Tibial nerve (tissue), 4 donors: ENCODE data around the gene KCNA10.
A peak's percentile ranks its signal among the peaks of the same experiment; 100 is the strongest.

Source experiments
- EP300 ChIP-seq, 2 donors: sonication (generic); formaldehyde crosslinking; IDR thresholded peaks; one replicate each; pipeline ENCODE4 v1.6.1; 2017; ENCODE audit warnings: antibody characterized with exemption in 2 of 2, mild to moderate bottlenecking in 1 of 2
- POLR2A ChIP-seq, 2 donors: fragments of 450-650 bp; IDR thresholded peaks; one replicate each; pipeline ENCODE4 v1.6.1; 2017; ENCODE audit warnings: antibody characterized with exemption in 2 of 2, mild to moderate bottlenecking in 2 of 2, moderate library complexity in 2 of 2
- TF ChIP-seq, protein P1 (sequence below), 5 experiments: fragments of 200-600 bp in 3 of 5; fragments of 450-650 bp in 2 of 5; sonication (generic) in 3 of 5; IDR thresholded peaks; one replicate each; pipeline ENCODE4 v1.5.1; 2016 to 2019; ENCODE audit warnings: antibody characterized with exemption in 5 of 5, mild to moderate bottlenecking in 3 of 5, moderate library complexity in 2 of 5

DNA sequence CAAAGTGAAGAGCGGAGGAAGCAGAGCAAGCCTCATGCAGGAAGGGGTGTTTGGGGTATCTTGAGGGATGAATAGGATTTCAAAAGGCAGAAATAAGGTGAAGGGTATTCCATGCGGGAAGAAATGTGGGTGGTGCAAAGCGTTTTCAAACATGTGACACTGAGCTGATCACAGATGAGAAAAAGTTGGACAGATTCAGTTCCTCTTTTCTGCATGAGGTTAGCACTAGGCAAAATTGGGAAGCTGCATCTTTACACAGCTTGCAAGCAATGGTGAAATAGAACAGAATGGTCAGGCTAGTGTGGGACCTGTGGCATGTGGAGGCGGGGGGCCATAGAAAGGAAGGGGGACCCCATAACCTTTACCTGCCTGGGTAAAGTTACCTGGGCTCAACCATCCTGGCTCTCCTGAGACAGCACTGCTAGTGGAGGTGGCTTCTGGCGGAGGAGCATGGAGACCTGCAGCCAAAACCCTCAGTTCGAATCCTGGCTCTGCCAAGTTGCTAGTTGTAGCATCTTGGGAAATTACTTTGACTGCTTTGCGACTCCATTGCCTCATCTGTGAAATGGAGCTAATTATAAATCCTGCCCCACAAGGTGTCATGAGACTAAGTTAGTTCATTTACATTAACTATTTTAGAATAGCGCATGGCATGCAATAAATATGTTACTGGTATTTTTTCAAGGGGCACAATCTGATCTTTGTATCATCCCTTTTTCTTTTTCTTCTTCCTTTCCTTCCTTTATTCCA lies 16.4 kb downstream of the KCNA10 start:
- TF ChIP-seq, protein P1, sequence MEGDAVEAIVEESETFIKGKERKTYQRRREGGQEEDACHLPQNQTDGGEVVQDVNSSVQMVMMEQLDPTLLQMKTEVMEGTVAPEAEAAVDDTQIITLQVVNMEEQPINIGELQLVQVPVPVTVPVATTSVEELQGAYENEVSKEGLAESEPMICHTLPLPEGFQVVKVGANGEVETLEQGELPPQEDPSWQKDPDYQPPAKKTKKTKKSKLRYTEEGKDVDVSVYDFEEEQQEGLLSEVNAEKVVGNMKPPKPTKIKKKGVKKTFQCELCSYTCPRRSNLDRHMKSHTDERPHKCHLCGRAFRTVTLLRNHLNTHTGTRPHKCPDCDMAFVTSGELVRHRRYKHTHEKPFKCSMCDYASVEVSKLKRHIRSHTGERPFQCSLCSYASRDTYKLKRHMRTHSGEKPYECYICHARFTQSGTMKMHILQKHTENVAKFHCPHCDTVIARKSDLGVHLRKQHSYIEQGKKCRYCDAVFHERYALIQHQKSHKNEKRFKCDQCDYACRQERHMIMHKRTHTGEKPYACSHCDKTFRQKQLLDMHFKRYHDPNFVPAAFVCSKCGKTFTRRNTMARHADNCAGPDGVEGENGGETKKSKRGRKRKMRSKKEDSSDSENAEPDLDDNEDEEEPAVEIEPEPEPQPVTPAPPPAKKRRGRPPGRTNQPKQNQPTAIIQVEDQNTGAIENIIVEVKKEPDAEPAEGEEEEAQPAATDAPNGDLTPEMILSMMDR (IDR thresholded peaks at IDR 0.05): no peak
- no peak for TF ChIP-seq POLR2A (IDR thresholded peaks at IDR 0.05)
- peak in 1 of 2 donors; percentile 17 for TF ChIP-seq EP300 (IDR thresholded peaks at IDR 0.05)
